HEK293 (cell line): ENCODE results near the gene TPRN.

ENCODE experiments used
- CTCF ChIA-PET: fragments of 350-600 bp; formaldehyde crosslinking; extraction: SDS; loops from one replicate; lab custom pipeline; 2021; ENCODE audit warnings: antibody characterized with exemption; lab: Yijun Ruan, JAX
- POLR2A ChIA-PET: fragments of 300-600 bp; formaldehyde crosslinking; extraction: SDS; loops from one replicate; lab custom pipeline; 2020; ENCODE audit warnings: antibody characterized with exemption, inconsistent platforms; lab: Yijun Ruan, JAX
- H3K27ac ChIP-seq: fragments of 200-500 bp; sonication (Bioruptor generic); 2 replicates; pipeline ENCODE4 v1.5.1; 2014; ENCODE audit warnings: low read depth, low read length, control low read depth, inconsistent platforms; ENCODE audit errors: extremely low read depth
- H3K36me3 ChIP-seq, 2 experiments: fragments of 200-500 bp in 1 of 2; sonication (Bioruptor generic) in 1 of 2; 1 replicate in 1 of 2; 2 replicates in 1 of 2; pipeline ENCODE4 v1.5.1; 2014 to 2017; ENCODE audit warnings: inconsistent platforms in 2 of 2, low read length in 2 of 2; ENCODE audit not compliant: control insufficient read depth in 2 of 2, insufficient read depth in 1 of 2
- H3K4me1 ChIP-seq: fragments of 200-500 bp; sonication (Bioruptor generic); 2 replicates; pipeline ENCODE4 v1.5.1; 2014; ENCODE audit warnings: mild to moderate bottlenecking, low read length, inconsistent platforms; ENCODE audit not compliant: control insufficient read depth, insufficient read depth
- H3K4me3 ChIP-seq: 2 replicates; pipeline ENCODE4 v1.5.1; 2011; ENCODE audit warnings: low read depth, mild to moderate bottlenecking, control low read depth, low read length, moderate library complexity
- H3K9me3 ChIP-seq: fragments of 200-500 bp; sonication (Bioruptor generic); 2 replicates; pipeline ENCODE4 v1.5.1; 2014; ENCODE audit warnings: low read depth, low read length, inconsistent platforms; ENCODE audit not compliant: control insufficient read depth, insufficient read depth
- GLIS2 ChIP-seq: fragments of 450-650 bp; formaldehyde crosslinking; IDR thresholded peaks from 2 replicates; pipeline ENCODE4 v1.5.1; 2016; ENCODE audit warnings: missing biosample characterization, missing genetic modification characterization
- KLF1 ChIP-seq: fragments of 450-650 bp; formaldehyde crosslinking; IDR thresholded peaks from 2 replicates; pipeline ENCODE4 v1.5.1; 2016; ENCODE audit warnings: missing biosample characterization, missing genetic modification characterization
- KLF8 ChIP-seq: fragments of 450-650 bp; formaldehyde crosslinking; IDR thresholded peaks from 2 replicates; pipeline ENCODE4 v1.5.1; 2016; ENCODE audit warnings: missing biosample characterization, missing genetic modification characterization
- KLF9 ChIP-seq: fragments of 450-650 bp; formaldehyde crosslinking; IDR thresholded peaks from 2 replicates; pipeline ENCODE4 v1.5.1; 2016; ENCODE audit warnings: missing biosample characterization, missing genetic modification characterization, low read depth
- OSR2 ChIP-seq: fragments of 450-650 bp; formaldehyde crosslinking; IDR thresholded peaks from 2 replicates; pipeline ENCODE4 v1.5.1; 2016; ENCODE audit warnings: missing biosample characterization, missing genetic modification characterization
- OVOL3 ChIP-seq: fragments of 450-650 bp; formaldehyde crosslinking; IDR thresholded peaks from 2 replicates; pipeline ENCODE4 v1.5.1; 2016; ENCODE audit warnings: missing biosample characterization, missing genetic modification characterization
- SETDB1 ChIP-seq: IDR thresholded peaks from one replicate; pipeline ENCODE4 v1.6.1; 2017; ENCODE audit warnings: mild to moderate bottlenecking, low read length, moderate library complexity, mixed read lengths; ENCODE audit not compliant: insufficient read length
- SP2 ChIP-seq: fragments of 450-650 bp; formaldehyde crosslinking; IDR thresholded peaks from 2 replicates; pipeline ENCODE4 v1.5.1; 2016; ENCODE audit warnings: missing biosample characterization, missing genetic modification characterization
- SP3 ChIP-seq: fragments of 450-650 bp; formaldehyde crosslinking; IDR thresholded peaks from 2 replicates; pipeline ENCODE4 v1.5.1; 2016; ENCODE audit warnings: missing biosample characterization, missing genetic modification characterization
- ZNF133 ChIP-seq: fragments of 450-650 bp; formaldehyde crosslinking; IDR thresholded peaks from 2 replicates; pipeline ENCODE4 v1.5.1; 2016; ENCODE audit warnings: missing biosample characterization, missing genetic modification characterization
- ZNF2 ChIP-seq: fragments of 450-650 bp; formaldehyde crosslinking; IDR thresholded peaks from 2 replicates; pipeline ENCODE4 v1.5.1; 2016; ENCODE audit warnings: missing biosample characterization, missing genetic modification characterization
- ZNF202 ChIP-seq: fragments of 450-650 bp; formaldehyde crosslinking; IDR thresholded peaks from 2 replicates; pipeline ENCODE4 v1.5.1; 2016; ENCODE audit warnings: missing biosample characterization, missing genetic modification characterization, borderline replicate concordance
- ZNF335 ChIP-seq: fragments of 450-650 bp; formaldehyde crosslinking; conservative IDR thresholded peaks from 2 replicates; pipeline ENCODE4 v1.5.1; 2016; ENCODE audit warnings: missing biosample characterization, missing genetic modification characterization
- ZNF423 ChIP-seq: fragments of 450-650 bp; formaldehyde crosslinking; IDR thresholded peaks from 2 replicates; pipeline ENCODE4 v1.5.1; 2016; ENCODE audit warnings: missing biosample characterization, missing genetic modification characterization
- ZNF48 ChIP-seq: fragments of 450-650 bp; formaldehyde crosslinking; IDR thresholded peaks from 2 replicates; pipeline ENCODE4 v1.5.1; 2016; ENCODE audit warnings: missing biosample characterization, missing genetic modification characterization
- ZNF510 ChIP-seq: fragments of 450-650 bp; formaldehyde crosslinking; IDR thresholded peaks from 2 replicates; pipeline ENCODE4 v1.5.1; 2018; ENCODE audit warnings: mild to moderate bottlenecking, missing genetic modification characterization, missing biosample characterization; ENCODE audit not compliant: insufficient replicate concordance
- ZNF529 ChIP-seq: fragments of 450-650 bp; formaldehyde crosslinking; IDR thresholded peaks from 2 replicates; pipeline ENCODE4 v1.5.1; 2017; ENCODE audit warnings: missing genetic modification characterization, missing biosample characterization; ENCODE audit not compliant: insufficient replicate concordance
- ZNF76 ChIP-seq: fragments of 450-650 bp; formaldehyde crosslinking; IDR thresholded peaks from 2 replicates; pipeline ENCODE4; 2016; ENCODE audit warnings: low read depth, missing biosample characterization, missing genetic modification characterization, borderline replicate concordance
- TF ChIP-seq, protein P1 (sequence below): fragments of 450-650 bp; formaldehyde crosslinking; IDR thresholded peaks from 2 replicates; pipeline ENCODE4 v1.5.1; 2016; ENCODE audit warnings: missing biosample characterization, missing genetic modification characterization
- TF ChIP-seq, protein P2 (sequence below): fragments of 450-650 bp; formaldehyde crosslinking; IDR thresholded peaks from 2 replicates; pipeline ENCODE4 v1.5.1; 2016; ENCODE audit warnings: missing biosample characterization, missing genetic modification characterization
- TF ChIP-seq, protein P3 (sequence below): fragments of 450-650 bp; formaldehyde crosslinking; IDR thresholded peaks from 2 replicates; pipeline ENCODE4 v1.5.1; 2016; ENCODE audit warnings: missing biosample characterization, missing genetic modification characterization, low read depth

Gene TPRN

DNA sequence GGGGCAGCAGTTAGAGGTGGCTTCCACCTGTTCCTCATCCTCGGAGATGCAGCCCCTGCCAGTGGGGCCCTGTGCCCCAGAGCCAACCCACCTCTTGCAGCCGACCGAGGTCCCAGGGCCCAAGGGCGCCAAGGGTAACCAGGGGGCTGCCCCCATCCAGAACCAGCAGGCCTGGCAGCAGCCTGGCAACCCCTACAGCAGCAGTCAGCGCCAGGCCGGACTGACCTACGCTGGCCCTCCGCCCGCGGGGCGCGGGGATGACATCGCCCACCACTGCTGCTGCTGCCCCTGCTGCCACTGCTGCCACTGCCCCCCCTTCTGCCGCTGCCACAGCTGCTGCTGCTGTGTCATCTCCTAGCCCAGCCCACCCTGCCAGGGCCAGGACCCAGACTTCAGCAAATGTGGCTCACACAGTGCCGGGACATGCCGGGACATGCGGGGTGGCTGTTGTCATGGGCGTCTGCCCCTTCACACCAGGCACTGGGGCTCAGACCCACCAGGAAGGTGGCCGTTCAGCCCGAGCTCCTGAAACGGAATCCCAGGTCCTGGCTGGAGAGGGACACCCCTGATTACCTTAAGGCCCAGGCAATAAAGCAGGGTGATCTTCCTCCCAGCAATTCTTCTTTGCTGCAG lies 25.3 kb upstream of the TPRN start:
- Histone ChIP-seq H3K36me3 (no peaks in the 10 kb centered on the region), H3K4me1 (peaks cover 4% of the 10 kb centered on the region), H3K27ac (no peak overlapping the region), H3K4me3 (no peak overlapping the region), H3K9me3 (no peaks in the 10 kb centered on the region)
- ChIA-PET CTCF (interaction anchor here (0.7 to 6.7 kb wide), 13 partner anchors 9 to 438 kb away, joined by 3 to 69 read pairs (median 9); partner anchors contain the start of genes ABCA2, MAN1B1, NPDC1 and SAPCD2), POLR2A (interaction anchor here (2.1 to 17.2 kb wide), 4 partner anchors 15 to 96 kb away, joined by 11 to 304 read pairs (median 122); partner anchors contain the start of genes ANAPC2, NDOR1, SSNA1 and TMEM203)
- TF ChIP-seq OSR2 (tag by site-specific recombination) (peak; percentile 13; the same call in 1 of the 2 replicates), ZNF2 (tag by site-specific recombination) (no peak), ZNF335 (tag by site-specific recombination) (peak; percentile 71), GLIS2 (tag by site-specific recombination) (peak; percentile 19; the same call in 1 of the 2 replicates)
- TF ChIP-seq, protein P1, sequence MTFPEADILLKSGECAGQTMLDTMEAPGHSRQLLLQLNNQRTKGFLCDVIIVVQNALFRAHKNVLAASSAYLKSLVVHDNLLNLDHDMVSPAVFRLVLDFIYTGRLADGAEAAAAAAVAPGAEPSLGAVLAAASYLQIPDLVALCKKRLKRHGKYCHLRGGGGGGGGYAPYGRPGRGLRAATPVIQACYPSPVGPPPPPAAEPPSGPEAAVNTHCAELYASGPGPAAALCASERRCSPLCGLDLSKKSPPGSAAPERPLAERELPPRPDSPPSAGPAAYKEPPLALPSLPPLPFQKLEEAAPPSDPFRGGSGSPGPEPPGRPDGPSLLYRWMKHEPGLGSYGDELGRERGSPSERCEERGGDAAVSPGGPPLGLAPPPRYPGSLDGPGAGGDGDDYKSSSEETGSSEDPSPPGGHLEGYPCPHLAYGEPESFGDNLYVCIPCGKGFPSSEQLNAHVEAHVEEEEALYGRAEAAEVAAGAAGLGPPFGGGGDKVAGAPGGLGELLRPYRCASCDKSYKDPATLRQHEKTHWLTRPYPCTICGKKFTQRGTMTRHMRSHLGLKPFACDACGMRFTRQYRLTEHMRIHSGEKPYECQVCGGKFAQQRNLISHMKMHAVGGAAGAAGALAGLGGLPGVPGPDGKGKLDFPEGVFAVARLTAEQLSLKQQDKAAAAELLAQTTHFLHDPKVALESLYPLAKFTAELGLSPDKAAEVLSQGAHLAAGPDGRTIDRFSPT: peak; percentile 63

DNA sequence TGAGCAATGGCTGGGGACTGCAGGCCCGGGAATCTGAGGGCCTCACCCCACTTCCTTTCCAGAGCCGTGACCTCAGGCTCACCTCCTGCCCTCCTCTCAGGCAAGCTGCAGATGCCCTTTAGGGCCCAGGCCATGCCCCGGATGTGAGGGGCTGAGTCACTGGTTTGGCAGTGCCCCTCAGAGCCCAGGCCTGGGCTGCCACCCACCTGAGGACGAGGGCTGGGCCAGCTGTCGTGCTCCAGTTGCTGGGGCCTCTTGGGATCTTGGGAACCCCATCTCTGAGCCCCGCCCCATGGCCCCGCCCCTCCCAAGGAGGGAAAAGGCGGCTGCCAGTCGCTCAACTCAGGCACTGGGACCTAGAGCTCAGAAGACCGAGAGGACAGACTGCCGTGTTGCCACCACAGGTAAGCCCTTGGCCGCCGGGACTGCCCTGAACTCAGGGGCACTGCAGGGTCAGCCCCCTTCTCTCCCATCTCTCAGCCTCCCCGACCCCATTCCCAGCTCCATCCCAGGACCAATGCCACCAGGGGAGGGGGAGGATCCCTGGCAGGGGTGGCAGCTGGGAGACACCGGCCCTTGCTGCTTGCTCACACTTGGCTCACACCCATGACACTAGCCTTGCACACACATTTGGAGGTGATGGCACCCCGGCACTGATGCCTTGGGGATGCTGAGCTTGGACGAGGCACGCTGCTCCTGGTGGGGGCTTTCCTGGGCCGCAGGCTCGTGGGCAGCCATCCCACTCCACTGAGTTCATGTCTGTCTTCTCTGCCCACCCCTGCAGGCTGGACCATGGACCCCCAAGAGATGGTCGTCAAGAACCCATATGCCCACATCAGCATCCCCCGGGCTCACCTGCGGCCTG lies 24.5 kb upstream of the TPRN start, which contains the start of gene CYSRT1:
CYSRT1 (plus strand) TSS at position 345 of the 865 bp plus-strand sequence; CDS start at position 793, 448 bp downstream.
- peak within 1 kb of the TSS; percentile 83; the same call in 1 of the 2 replicates for H3K27ac ChIP-seq

DNA sequence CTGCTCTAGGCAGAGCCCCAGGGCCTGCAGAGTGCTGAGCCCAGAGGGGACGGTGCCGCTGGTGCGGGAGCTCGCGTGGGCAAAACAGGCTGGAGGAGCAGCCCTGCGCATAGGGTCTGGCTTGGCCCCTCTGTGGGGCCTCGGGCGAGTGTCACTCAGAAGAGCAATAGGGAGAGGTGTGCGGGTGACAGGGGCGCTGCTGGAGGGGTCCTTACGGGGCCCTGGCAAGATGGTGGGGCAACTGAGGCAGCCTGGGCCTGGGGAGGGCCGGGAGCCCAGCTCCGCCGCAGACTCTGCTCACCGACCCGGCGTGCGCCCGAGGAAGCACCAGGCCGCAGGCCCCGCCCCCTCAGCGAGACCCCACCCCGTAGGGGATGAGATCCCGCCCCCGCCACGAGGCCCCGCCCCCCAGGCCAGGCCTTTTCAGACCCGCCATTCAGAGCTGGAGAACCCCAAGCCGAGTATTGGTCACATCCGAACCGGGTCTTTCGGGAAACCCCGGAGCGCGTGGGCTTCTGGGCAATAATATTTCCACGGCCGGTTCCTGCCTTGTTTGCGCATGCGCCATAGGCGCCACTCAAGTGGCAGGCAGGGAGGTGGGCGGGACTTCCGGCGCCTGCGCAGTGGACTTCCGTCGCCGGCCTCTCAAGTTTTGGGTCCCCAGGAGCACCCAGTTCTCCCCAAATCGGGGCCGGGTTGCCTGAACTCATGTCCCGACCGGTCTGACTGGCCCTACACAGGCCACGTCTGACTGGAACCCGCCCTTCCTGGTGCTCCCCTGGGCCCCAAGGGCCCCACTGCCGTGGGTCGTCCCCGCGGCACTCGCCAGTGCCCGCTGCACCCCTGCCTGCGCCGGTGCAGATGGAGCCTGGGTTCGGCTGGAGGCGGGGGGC lies 22.8 kb upstream of the TPRN start:
- H3K27ac ChIP-seq: peak overlapping the region; percentile 83
- peaks cover 4% of the 10 kb centered on the region for H3K4me1 ChIP-seq
- peaks cover 0 to 14% of the 10 kb centered on the region in 2 experiments; a peak in 1 of 3 replicates for H3K36me3 ChIP-seq
- H3K9me3 ChIP-seq: no peaks in the 10 kb centered on the region
- ChIA-PET POLR2A (interaction anchor here (0.6 to 17.2 kb wide), 33 partner anchors 15 to 1114 kb away, joined by 3 to 304 read pairs (median 4); partner anchors contain the start of genes AJM1, ANAPC2, MAN1B1 and NDOR1), CTCF (interaction anchor here (0.6 to 6.7 kb wide), 11 partner anchors 10 to 177 kb away, joined by 3 to 54 read pairs (median 4); partner anchors contain the start of genes ANAPC2, MAN1B1, NDOR1 and NPDC1)
- peak overlapping the region; percentile 89 for H3K4me3 ChIP-seq
- TF ChIP-seq KLF8 (tag by site-specific recombination): no peak
- TF ChIP-seq SETDB1: no peak
- TF ChIP-seq, protein P2, sequence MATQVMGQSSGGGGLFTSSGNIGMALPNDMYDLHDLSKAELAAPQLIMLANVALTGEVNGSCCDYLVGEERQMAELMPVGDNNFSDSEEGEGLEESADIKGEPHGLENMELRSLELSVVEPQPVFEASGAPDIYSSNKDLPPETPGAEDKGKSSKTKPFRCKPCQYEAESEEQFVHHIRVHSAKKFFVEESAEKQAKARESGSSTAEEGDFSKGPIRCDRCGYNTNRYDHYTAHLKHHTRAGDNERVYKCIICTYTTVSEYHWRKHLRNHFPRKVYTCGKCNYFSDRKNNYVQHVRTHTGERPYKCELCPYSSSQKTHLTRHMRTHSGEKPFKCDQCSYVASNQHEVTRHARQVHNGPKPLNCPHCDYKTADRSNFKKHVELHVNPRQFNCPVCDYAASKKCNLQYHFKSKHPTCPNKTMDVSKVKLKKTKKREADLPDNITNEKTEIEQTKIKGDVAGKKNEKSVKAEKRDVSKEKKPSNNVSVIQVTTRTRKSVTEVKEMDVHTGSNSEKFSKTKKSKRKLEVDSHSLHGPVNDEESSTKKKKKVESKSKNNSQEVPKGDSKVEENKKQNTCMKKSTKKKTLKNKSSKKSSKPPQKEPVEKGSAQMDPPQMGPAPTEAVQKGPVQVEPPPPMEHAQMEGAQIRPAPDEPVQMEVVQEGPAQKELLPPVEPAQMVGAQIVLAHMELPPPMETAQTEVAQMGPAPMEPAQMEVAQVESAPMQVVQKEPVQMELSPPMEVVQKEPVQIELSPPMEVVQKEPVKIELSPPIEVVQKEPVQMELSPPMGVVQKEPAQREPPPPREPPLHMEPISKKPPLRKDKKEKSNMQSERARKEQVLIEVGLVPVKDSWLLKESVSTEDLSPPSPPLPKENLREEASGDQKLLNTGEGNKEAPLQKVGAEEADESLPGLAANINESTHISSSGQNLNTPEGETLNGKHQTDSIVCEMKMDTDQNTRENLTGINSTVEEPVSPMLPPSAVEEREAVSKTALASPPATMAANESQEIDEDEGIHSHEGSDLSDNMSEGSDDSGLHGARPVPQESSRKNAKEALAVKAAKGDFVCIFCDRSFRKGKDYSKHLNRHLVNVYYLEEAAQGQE (tag by site-specific recombination): no peak
- TF ChIP-seq ZNF423 (tag by site-specific recombination): no peak
- no peak for TF ChIP-seq ZNF202 (tag by site-specific recombination)
- no peak for TF ChIP-seq ZNF48
- TF ChIP-seq OVOL3 (tag by site-specific recombination): no peak
- no peak for TF ChIP-seq ZNF510

More for the DNA sequence above, 24.5 kb upstream of the TPRN start, which contains the start of gene CYSRT1:
- Histone ChIP-seq H3K4me3 (peak within 1 kb of the TSS; percentile 89), H3K9me3 (no peaks in the 10 kb centered on the region), H3K36me3 (peaks cover 0 to 3% of the 10 kb centered on the region in 2 experiments; a peak in 1 of 3 replicates), H3K4me1 (peaks cover 4% of the 10 kb centered on the region)
- TF ChIP-seq ZNF76 (tag by site-specific recombination) (no peak), KLF1 (tag by site-specific recombination) (peak; percentile 45), ZNF529 (no peak), SP2 (peak; percentile 32), ZNF133 (no peak), SP3 (tag by site-specific recombination) (peak; percentile 44), KLF9 (tag by site-specific recombination) (0 out of 2 replicates have a peak, but pooled peaks have one; percentile 28)
- TF ChIP-seq, protein P3, sequence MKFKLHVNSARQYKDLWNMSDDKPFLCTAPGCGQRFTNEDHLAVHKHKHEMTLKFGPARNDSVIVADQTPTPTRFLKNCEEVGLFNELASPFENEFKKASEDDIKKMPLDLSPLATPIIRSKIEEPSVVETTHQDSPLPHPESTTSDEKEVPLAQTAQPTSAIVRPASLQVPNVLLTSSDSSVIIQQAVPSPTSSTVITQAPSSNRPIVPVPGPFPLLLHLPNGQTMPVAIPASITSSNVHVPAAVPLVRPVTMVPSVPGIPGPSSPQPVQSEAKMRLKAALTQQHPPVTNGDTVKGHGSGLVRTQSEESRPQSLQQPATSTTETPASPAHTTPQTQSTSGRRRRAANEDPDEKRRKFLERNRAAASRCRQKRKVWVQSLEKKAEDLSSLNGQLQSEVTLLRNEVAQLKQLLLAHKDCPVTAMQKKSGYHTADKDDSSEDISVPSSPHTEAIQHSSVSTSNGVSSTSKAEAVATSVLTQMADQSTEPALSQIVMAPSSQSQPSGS (tag by site-specific recombination): no peak
- CTCF ChIA-PET: interaction anchor here (0.7 to 6.7 kb wide), 10 partner anchors 9 to 445 kb away, joined by 3 to 69 read pairs (median 4); partner anchors contain the start of genes NPDC1, SAPCD2 and TUBB4B
- POLR2A ChIA-PET: interaction anchor here (3.5 to 17.2 kb wide), 3 partner anchors 16 to 95 kb away, joined by 31 to 304 read pairs (median 234); partner anchors contain the start of genes NDOR1, TMEM203, TPRN and TUBB4B
